ENCODE measurements around the gene BTK. TPM values are rescaled to one million over a fixed set of nuclear protein-coding genes. Genes with fewer than 3 reads are reported as not detected.

The BTK gene
- total RNA-seq, 2 donors from 2014 or later: 1.9 to 3.0 TPM

- intact Hi-C loops (cut with DNase I): no loop called here
- Histone ChIP-seq H3K9ac (ENCODE audit: low read depth in 2 of 2, low read length in 2 of 2) (no peak overlapping the region), H3K27ac (no peak overlapping the region), H3K4me1 (no peaks in the 10 kb centered on the region), H3K27me3 (no peaks in the 10 kb centered on the region), H3K4me3 (no peak overlapping the region), H3K9me3 (no peaks in the 10 kb centered on the region), H3K36me3 (no peaks in the 10 kb centered on the region)
- TF ChIP-seq CTCF (IDR thresholded peaks at IDR 0.05): no peak
- no peak for DNase-seq
These were observed 7.7 kb upstream of the BTK start for GRCh38 chrX:101393530-101394305.

- Histone ChIP-seq H3K4me1 (no peaks in the 10 kb centered on the region), H3K9ac (ENCODE audit: low read depth in 2 of 2, low read length in 2 of 2) (peak overlapping the region; percentile 43 to 87), H3K27me3 (no peaks in the 10 kb centered on the region), H3K4me3 (peak overlapping the region; percentile 41), H3K36me3 (no peaks in the 10 kb centered on the region), H3K9me3 (no peaks in the 10 kb centered on the region), H3K27ac (peak overlapping the region; percentile 63)
- no peak for DNase-seq
- TF ChIP-seq CTCF (IDR thresholded peaks at IDR 0.05): no peak
- intact Hi-C loops (cut with DNase I): no loop called here
These were observed 5.8 kb upstream of the BTK start for GRCh38 chrX:101391831-101392230.

GRCh38 chrX:101390664-101391525, 4.9 kb upstream of the BTK start, which contains the start of gene RPL36A:
Gene RPL36A (plus strand): TSS chrX:101391011. CDS start chrX:101391044, 33 bp downstream.
- H3K9me3 ChIP-seq: no peaks in the 10 kb centered on the region
- H3K27me3 ChIP-seq: no peaks in the 10 kb centered on the region
- peak; percentile 88 for DNase-seq
- H3K4me3 ChIP-seq: peak within 1 kb of the TSS; percentile 41
- H3K4me1 ChIP-seq: no peaks in the 10 kb centered on the region
- H3K36me3 ChIP-seq: no peaks in the 10 kb centered on the region
- H3K9ac ChIP-seq (ENCODE audit: low read depth in 2 of 2, low read length in 2 of 2): peak within 1 kb of the TSS; percentile 66 to 87
- intact Hi-C loops (cut with DNase I): no loop called here
- H3K27ac ChIP-seq: peak within 1 kb of the TSS; percentile 63
- peak; percentile 40 for TF ChIP-seq CTCF (IDR thresholded peaks at IDR 0.05)

- Histone ChIP-seq H3K4me1 (no peaks in the 10 kb centered on the region), H3K9ac (ENCODE audit: low read depth in 2 of 2, low read length in 2 of 2) (no peak overlapping the region), H3K9me3 (no peaks in the 10 kb centered on the region), H3K36me3 (no peaks in the 10 kb centered on the region), H3K4me3 (no peak overlapping the region), H3K27me3 (peaks cover 3% of the 10 kb centered on the region), H3K27ac (no peak overlapping the region)
- intact Hi-C loops (cut with DNase I): no loop called here
- TF ChIP-seq CTCF (IDR thresholded peaks at IDR 0.05): no peak
- DNase-seq: no peak
These were observed 2.6 kb upstream of the BTK start for GRCh38 chrX:101388604-101389003.

- Histone ChIP-seq H3K4me1 (no peaks in the 10 kb centered on the region), H3K36me3 (no peaks in the 10 kb centered on the region), H3K4me3 (no peak overlapping the region), H3K9me3 (no peaks in the 10 kb centered on the region), H3K9ac (ENCODE audit: low read depth in 2 of 2, low read length in 2 of 2) (no peak overlapping the region), H3K27ac (no peak overlapping the region), H3K27me3 (peaks cover 3% of the 10 kb centered on the region)
- intact Hi-C loops (cut with DNase I): no loop called here
- no peak for TF ChIP-seq CTCF (IDR thresholded peaks at IDR 0.05)
- DNase-seq: no peak
These were observed 523 bp upstream of the BTK start for GRCh38 chrX:101386542-101386885.

All from colonic mucosa (tissue), 4 donors.